Germinal center (tissue), 1 donor: Measurements from ENCODE around the gene RGS4.

ENCODE experiments used
- DNase-seq: peaks from one replicate; pipeline ENCODE4 v3.0.0; 2012; ENCODE audit warnings: mixed read lengths, low spot score

Gene RGS4

GRCh38 chr1:163102590-163102989 is 33.4 kb downstream of the RGS4 start:
- DNase-seq: no peak

- DNase-seq: no peak
Observed at GRCh38 chr1:163104385-163105099, 35.4 kb downstream of the RGS4 start.

- no peak for DNase-seq
Observed at GRCh38 chr1:163106364-163106987, 37.3 kb downstream of the RGS4 start.

GRCh38 chr1:163107655-163108054 is 38.5 kb downstream of the RGS4 start:
- no peak for DNase-seq

- DNase-seq: no peak
Observed at GRCh38 chr1:163115887-163116286, 46.7 kb downstream of the RGS4 start.

GRCh38 chr1:163119707-163120106 is 50.5 kb downstream of the RGS4 start:
- DNase-seq: no peak

GRCh38 chr1:163120372-163120771 is 51.2 kb downstream of the RGS4 start:
- no peak for DNase-seq

GRCh38 chr1:163124812-163125211 is 55.7 kb downstream of the RGS4 start:
- DNase-seq: no peak
